IMR-90 (cell line): ENCODE measurements around the gene ARVCF. TPM values are rescaled to one million over a fixed set of nuclear protein-coding genes. Genes with fewer than 3 reads are reported as not detected.

ENCODE experiments used
- ATAC-seq: fragments of 200-7000 bp; cut with Tn5 transposase; 2 replicates; pipeline ENCODE4 v1.9.1; 2020; ENCODE audit warnings: low read depth, mild to moderate bottlenecking, moderate library complexity
- BruUV-seq: library from RNA; stranded (reverse); fragments of 400-500 nt; replicated peaks from 2 replicates; lab custom pipeline; 2021; lab: Mats Ljungman, UMichigan
- CTCF ChIA-PET: fragments of 300-600 bp; formaldehyde crosslinking; extraction: SDS; loops from one replicate; lab custom pipeline; 2021; ENCODE audit warnings: antibody characterized with exemption; lab: Yijun Ruan, JAX
- POLR2A ChIA-PET: fragments of 300-600 bp; sonication (Branson Sonifier 250); formaldehyde crosslinking; loops from one replicate; lab custom pipeline; 2022; ENCODE audit warnings: antibody characterized with exemption; ENCODE audit not compliant: unreplicated experiment; lab: Charles Lee
- DNase-seq: peaks from one replicate; pipeline ENCODE4 v3.0.0; 2013
- H2AFZ ChIP-seq: replicated peaks from 2 replicates; pipeline ENCODE3; 2013; ENCODE audit warnings: low read length, mild to moderate bottlenecking; ENCODE audit not compliant: poor library complexity
- H2AK5ac ChIP-seq: 2 replicates; pipeline ENCODE4 v1.6.1; 2013; ENCODE audit warnings: low read depth, low read length, inconsistent platforms
- H2AK9ac ChIP-seq: replicated peaks from 2 replicates; pipeline ENCODE3; 2013; ENCODE audit warnings: mild to moderate bottlenecking, low read depth, low read length, moderate library complexity; ENCODE audit not compliant: poor library complexity
- H2BK120ac ChIP-seq: 2 replicates; pipeline ENCODE4 v1.6.1; 2013; ENCODE audit warnings: low read depth, low read length, inconsistent platforms
- H2BK15ac ChIP-seq: 3 replicates; pipeline ENCODE4 v1.6.1; 2013; ENCODE audit warnings: low read depth, low read length, inconsistent platforms
- H2BK20ac ChIP-seq: 2 replicates; pipeline ENCODE4 v1.6.1; 2013; ENCODE audit warnings: low read depth, mild to moderate bottlenecking, inconsistent platforms, low read length, moderate library complexity
- H2BK5ac ChIP-seq: 2 replicates; pipeline ENCODE4 v1.6.1; 2013; ENCODE audit warnings: mild to moderate bottlenecking, low read depth, low read length, inconsistent platforms; ENCODE audit not compliant: poor library complexity, severe bottlenecking
- H3K14ac ChIP-seq: replicated peaks from 2 replicates; pipeline ENCODE4 v1.6.1; 2013; ENCODE audit warnings: low read depth, low read length, inconsistent platforms
- H3K18ac ChIP-seq: 2 replicates; pipeline ENCODE4 v1.6.1; 2013; ENCODE audit warnings: low read depth, low read length, control low read depth
- H3K23ac ChIP-seq: 2 replicates; pipeline ENCODE4 v1.6.1; 2013; ENCODE audit warnings: low read depth, low read length, inconsistent platforms
- H3K27ac ChIP-seq: 2 replicates; pipeline ENCODE4 v1.5.1; 2013; ENCODE audit warnings: mild to moderate bottlenecking, control low read depth, low read length; ENCODE audit not compliant: insufficient read depth
- H3K27me3 ChIP-seq: 2 replicates; pipeline ENCODE4 v1.6.1; 2013; ENCODE audit warnings: low read length; ENCODE audit not compliant: control insufficient read depth, insufficient read depth
- H3K36me3 ChIP-seq: 2 replicates; pipeline ENCODE4 v1.6.1; 2013; ENCODE audit warnings: low read length, mixed read lengths; ENCODE audit not compliant: control insufficient read depth, insufficient read depth
- H3K4ac ChIP-seq: 2 replicates; pipeline ENCODE4 v1.6.1; 2013; ENCODE audit warnings: low read depth, low read length, inconsistent platforms
- H3K4me1 ChIP-seq: 2 replicates; pipeline ENCODE4 v1.6.1; 2013; ENCODE audit warnings: low read length, mixed read lengths; ENCODE audit not compliant: control insufficient read depth, insufficient read depth
- H3K4me2 ChIP-seq: 2 replicates; pipeline ENCODE4 v1.6.1; 2013; ENCODE audit warnings: low read depth, mild to moderate bottlenecking, control low read depth, low read length, moderate library complexity
- H3K4me3 ChIP-seq: 2 replicates; pipeline ENCODE4 v1.5.1; 2013; ENCODE audit warnings: low read depth, mild to moderate bottlenecking, control low read depth, low read length, moderate library complexity; ENCODE audit not compliant: insufficient read depth
- H3K56ac ChIP-seq: 2 replicates; pipeline ENCODE4 v1.6.1; 2013; ENCODE audit warnings: low read length, inconsistent platforms; ENCODE audit not compliant: insufficient read depth; ENCODE audit errors: extremely low read depth
- H3K79me1 ChIP-seq, 2 experiments: 2 replicates each; pipeline ENCODE4 v1.6.1; 2013; ENCODE audit warnings: low read length in 2 of 2, inconsistent platforms in 1 of 2, low read depth in 1 of 2
- H3K9ac ChIP-seq: 2 replicates; pipeline ENCODE4 v1.6.1; 2013; ENCODE audit warnings: low read depth, low read length, control low read depth
- H3K9me1 ChIP-seq: 2 replicates; pipeline ENCODE4 v1.6.1; 2013; ENCODE audit warnings: low read length, inconsistent platforms; ENCODE audit not compliant: insufficient read depth
- H3K9me3 ChIP-seq: 2 replicates; pipeline ENCODE4 v1.6.1; 2013; ENCODE audit warnings: low read length; ENCODE audit not compliant: control insufficient read depth, insufficient read depth
- H4K20me1 ChIP-seq: 2 replicates; pipeline ENCODE4 v1.6.1; 2013; ENCODE audit warnings: low read length, inconsistent platforms; ENCODE audit not compliant: insufficient read depth
- H4K5ac ChIP-seq: 2 replicates; pipeline ENCODE4 v1.6.1; 2013; ENCODE audit warnings: mild to moderate bottlenecking, low read depth, low read length, control low read depth
- H4K8ac ChIP-seq, 2 experiments: 2 replicates each; pipeline ENCODE4 v1.6.1; 2013; ENCODE audit warnings: low read depth in 2 of 2, low read length in 2 of 2, control low read depth in 1 of 2, inconsistent platforms in 1 of 2
- H4K91ac ChIP-seq: 2 replicates; pipeline ENCODE4 v1.6.1; 2013; ENCODE audit warnings: low read depth, low read length, inconsistent platforms; ENCODE audit not compliant: insufficient read depth
- BHLHE40 ChIP-seq: fragments of 150-350 bp; IDR thresholded peaks from 2 replicates; pipeline ENCODE4 v1.6.1; 2016; ENCODE audit warnings: mild to moderate bottlenecking, low read depth, low read length
- CEBPB ChIP-seq: IDR thresholded peaks from 2 replicates; pipeline ENCODE4 v1.6.1; 2012; ENCODE audit warnings: low read depth, low read length, improper control_type of control experiment
- CHD1 ChIP-seq: IDR thresholded peaks from 2 replicates; pipeline ENCODE4 v1.6.1; 2012; ENCODE audit warnings: low read depth, low read length, improper control_type of control experiment
- CTCF ChIP-seq: conservative IDR thresholded peaks from 2 replicates; pipeline ENCODE4 v1.5.1; 2012; ENCODE audit warnings: mild to moderate bottlenecking, low read depth, low read length, improper control_type of control experiment
- ELK1 ChIP-seq: fragments of 150-350 bp; IDR thresholded peaks from 2 replicates; pipeline ENCODE4 v1.6.1; 2016; ENCODE audit warnings: low read depth, mild to moderate bottlenecking, low read length, moderate library complexity, borderline replicate concordance
- FOS ChIP-seq: fragments of 150-350 bp; IDR thresholded peaks from 2 replicates; pipeline ENCODE4 v1.6.1; 2016; ENCODE audit warnings: low read depth, low read length
- MAFK ChIP-seq: IDR thresholded peaks from 2 replicates; pipeline ENCODE4 v1.6.1; 2012; ENCODE audit warnings: low read depth, low read length, improper control_type of control experiment
- NFE2L2 ChIP-seq: fragments of 150-350 bp; IDR thresholded peaks from 2 replicates; pipeline ENCODE4 v1.6.1; 2016; ENCODE audit warnings: low read depth, mild to moderate bottlenecking, low read length
- POLR2A ChIP-seq: IDR thresholded peaks from 2 replicates; pipeline ENCODE4 v1.6.1; 2012; ENCODE audit warnings: mild to moderate bottlenecking, low read depth, low read length
- RCOR1 ChIP-seq: IDR thresholded peaks from 2 replicates; pipeline ENCODE4 v1.6.1; 2012; ENCODE audit warnings: mild to moderate bottlenecking, low read length, improper control_type of control experiment; ENCODE audit not compliant: insufficient replicate concordance
- SMC3 ChIP-seq: fragments of 150-350 bp; IDR thresholded peaks from 2 replicates; pipeline ENCODE4 v1.6.1; 2016; ENCODE audit warnings: low read depth, mild to moderate bottlenecking, antibody characterized with exemption, low read length, moderate library complexity
- WGBS, 2 experiments: methylation state at CpG; one replicate each; pipeline versions ENCODE4 v1.1.5 to v1.1.7; 2013; ENCODE audit warnings: missing lambda C conversion rate in 2 of 2; ENCODE audit not compliant: insufficient read length in 1 of 2; ENCODE audit errors: extremely low coverage in 2 of 2; 5-methylcytosine and 5-hydroxymethylcytosine counted together
- dilution Hi-C: fragments of 300-500 bp; cut with HindIII; formaldehyde crosslinking; loops from one replicate; pipeline ENCODE4 v1.14.3; 2018; ENCODE audit warnings: low sequenced_read_pairs; ENCODE audit not compliant: unreplicated experiment
- in situ Hi-C: fragments of 300-500 bp; cut with MboI; formaldehyde crosslinking; loops from 3 replicates; pipeline ENCODE4 v1.14.3; 2019; ENCODE audit warnings: low sequenced_read_pairs, inconsistent platforms, mixed read lengths
- intact Hi-C: fragments of 100-400 bp; cut with micrococcal nuclease; formaldehyde crosslinking; loops from 2 replicates; pipeline ENCODE4 v1.10.0; 2022
- polyA plus RNA-seq, 3 experiments: library from polyadenylated mRNA; depleted of rRNA; stranded (reverse); fragments of >200 nt; gene quantifications; 2 replicates each; pipeline ENCODE4 v1.2.3, GENCODE V29; 2012; ENCODE audit warnings: low replicate concordance in 1 of 3
- total RNA-seq: library from RNA; depleted of rRNA; stranded (reverse); fragments of >200 nt; gene quantifications from 2 replicates; pipeline ENCODE4 v1.2.3, GENCODE V29; 2012

The ARVCF gene
- total and polyA plus RNA-seq, 2 of the 4 experiments (the other 2 are of a cell fraction), result 8.6 to 14.1 TPM

- no peaks in the 10 kb centered on the region; the same call in 1 of the 2 replicates for H4K20me1 ChIP-seq
- 95% methylated on average over 16 of the region's 21 CpGs; no CpG with 5 or more reads in 1 of the 2 experiments for WGBS, 2 experiments
- no peak for TF ChIP-seq CTCF
- no peak for TF ChIP-seq POLR2A
- no peak for TF ChIP-seq SMC3
- no peak for TF ChIP-seq MAFK
- no peak for TF ChIP-seq RCOR1
- no peak for TF ChIP-seq ELK1
- no peak for TF ChIP-seq CHD1
- no peak for TF ChIP-seq BHLHE40
- no peak for TF ChIP-seq FOS
- no peak for TF ChIP-seq NFE2L2
- no peak for TF ChIP-seq CEBPB
- peaks cover 15% of the 10 kb centered on the region for H3K9me1 ChIP-seq
- no peak overlapping the region for H2BK15ac ChIP-seq
- no peak overlapping the region for H3K14ac ChIP-seq
- ChIA-PET POLR2A (no interaction called here), CTCF (no interaction called here)
- H3K4me1 ChIP-seq, result no peaks in the 10 kb centered on the region
- no peak overlapping the region for H2BK5ac ChIP-seq
- no peak overlapping the region for H2AK5ac ChIP-seq
- H3K4ac ChIP-seq, result no peak overlapping the region
- no peak overlapping the region for H4K91ac ChIP-seq
- H3K27ac ChIP-seq, result no peak overlapping the region
- no peak overlapping the region for H2BK120ac ChIP-seq
- H4K5ac ChIP-seq, result no peak overlapping the region
- no peak overlapping the region for H3K23ac ChIP-seq
- H3K9me3 ChIP-seq, result no peaks in the 10 kb centered on the region
- no peak overlapping the region for H3K4me3 ChIP-seq
- H3K18ac ChIP-seq, result no peak overlapping the region
- H3K27me3 ChIP-seq, result no peaks in the 10 kb centered on the region
- intact Hi-C loops (no loop called here), in situ Hi-C loops (no loop called here), dilution Hi-C loops (no loop called here)
- no peak overlapping the region for H4K8ac ChIP-seq
- no TSS peak for BruUV-seq
- H2AK9ac ChIP-seq, result no peak overlapping the region
- H2BK20ac ChIP-seq, result no peak overlapping the region
- no peak for ATAC-seq
- no peak for DNase-seq
- peaks cover 7% of the 10 kb centered on the region; the same call in 1 of the 2 replicates for H3K36me3 ChIP-seq
- H3K79me1 ChIP-seq, result peaks cover 13 to 14% of the 10 kb centered on the region in 2 experiments; a peak in 3 of 4 replicates
- H3K56ac ChIP-seq, result no peak overlapping the region
- H3K4me2 ChIP-seq, result no peak overlapping the region
- peak overlapping the region; percentile 55 for H2AFZ ChIP-seq
- no peak overlapping the region for H3K9ac ChIP-seq
Observed at GRCh38 chr22:19929586-19930550, 86.8 kb downstream of the ARVCF start.
